ENCODE results near the gene LIPG. TPM values are rescaled to one million over a fixed set of nuclear protein-coding genes. Genes with fewer than 3 reads are reported as not detected.

LIPG gene
- polyA plus RNA-seq, 1 donor (not counting 4 experiments of a cell fraction or from before 2014, with no cell fraction given), result 241 TPM

- H3K9ac ChIP-seq (ENCODE audit: control insufficient read depth, extremely low read depth, insufficient read depth, low read length), result no peak overlapping the region
- dilution Hi-C loops (cut with MboI; ENCODE audit: extremely low pct_ligation_motif_present, low sequenced_read_pairs), result no loop called here
- peaks cover 8% of the 10 kb centered on the region for H3K4me1 ChIP-seq (ENCODE audit: control insufficient read depth, extremely low read depth, insufficient read depth, low read length)
- FAIRE-seq, result no peak
- no peak overlapping the region for H2AFZ ChIP-seq (ENCODE audit: control insufficient read depth, low read length)
- no peak for DNase-seq (ENCODE audit: low read depth, low spot score)
- H3K27ac ChIP-seq (ENCODE audit: control insufficient read depth, insufficient read depth, low read length), result no peak overlapping the region
- H4K20me1 ChIP-seq (ENCODE audit: control insufficient read depth, extremely low read depth, insufficient read depth, low read length), result no peaks in the 10 kb centered on the region
- no peak overlapping the region for H3K4me2 ChIP-seq (ENCODE audit: control insufficient read depth, extremely low read depth, insufficient read depth, low read depth, low read length)
- H3K4me3 ChIP-seq (ENCODE audit: control insufficient read depth in 2 of 3, extremely low read depth in 1 of 3, insufficient read depth in 2 of 3, low read depth in 1 of 3, low read length in 3 of 3), result no peak overlapping the region
- TF ChIP-seq EZH2 (IDR thresholded peaks at IDR 0.05; ENCODE audit: low read length) (no peak), CTCF (optimal IDR thresholded peaks at IDR 0.05 in 1 of 3, IDR thresholded peaks at IDR 0.05 in 1 of 3, conservative IDR thresholded peaks at IDR 0.05 in 1 of 3; ENCODE audit: extremely low read depth in 1 of 3, insufficient read depth in 2 of 3, low read length in 3 of 3) (no peak)
- no peaks in the 10 kb centered on the region for H3K9me1 ChIP-seq (ENCODE audit: control insufficient read depth, extremely low read depth, insufficient read depth, low read length)
- H3K79me2 ChIP-seq (ENCODE audit: control insufficient read depth, insufficient read depth, low read length), result no peaks in the 10 kb centered on the region
- no peaks in the 10 kb centered on the region for H3K36me3 ChIP-seq (ENCODE audit: control insufficient read depth in 2 of 2, extremely low read depth in 1 of 2, insufficient read depth in 2 of 2, low read length in 2 of 2)
- H3K27me3 ChIP-seq (ENCODE audit: control insufficient read depth, extremely low read depth, insufficient read depth, low read length), result no peaks in the 10 kb centered on the region
- H3K9me3 ChIP-seq (ENCODE audit: control insufficient read depth, low read depth, low read length), result no peaks in the 10 kb centered on the region
Measured at GRCh38 chr18:49640741-49641140, 78.9 kb downstream of the LIPG start.

- H2AFZ ChIP-seq (ENCODE audit: control insufficient read depth, low read length), result no peak overlapping the region
- H3K4me3 ChIP-seq (ENCODE audit: control insufficient read depth in 2 of 3, extremely low read depth in 1 of 3, insufficient read depth in 2 of 3, low read depth in 1 of 3, low read length in 3 of 3), result no peak overlapping the region
- dilution Hi-C loops (cut with MboI; ENCODE audit: extremely low pct_ligation_motif_present, low sequenced_read_pairs), result no loop called here
- H3K9me1 ChIP-seq (ENCODE audit: control insufficient read depth, extremely low read depth, insufficient read depth, low read length), result no peaks in the 10 kb centered on the region
- no peaks in the 10 kb centered on the region for H3K9me3 ChIP-seq (ENCODE audit: control insufficient read depth, low read depth, low read length)
- H3K27me3 ChIP-seq (ENCODE audit: control insufficient read depth, extremely low read depth, insufficient read depth, low read length), result no peaks in the 10 kb centered on the region
- no peaks in the 10 kb centered on the region for H3K79me2 ChIP-seq (ENCODE audit: control insufficient read depth, insufficient read depth, low read length)
- no peaks in the 10 kb centered on the region for H3K36me3 ChIP-seq (ENCODE audit: control insufficient read depth in 2 of 2, extremely low read depth in 1 of 2, insufficient read depth in 2 of 2, low read length in 2 of 2)
- no peak overlapping the region for H3K27ac ChIP-seq (ENCODE audit: control insufficient read depth, insufficient read depth, low read length)
- no peak overlapping the region for H3K9ac ChIP-seq (ENCODE audit: control insufficient read depth, extremely low read depth, insufficient read depth, low read length)
- no peak for DNase-seq (ENCODE audit: low read depth, low spot score)
- H4K20me1 ChIP-seq (ENCODE audit: control insufficient read depth, extremely low read depth, insufficient read depth, low read length), result no peaks in the 10 kb centered on the region
- no peak for FAIRE-seq
- H3K4me1 ChIP-seq (ENCODE audit: control insufficient read depth, extremely low read depth, insufficient read depth, low read length), result peaks cover 5% of the 10 kb centered on the region
- TF ChIP-seq EZH2 (IDR thresholded peaks at IDR 0.05; ENCODE audit: low read length) (no peak), CTCF (optimal IDR thresholded peaks at IDR 0.05 in 1 of 3, IDR thresholded peaks at IDR 0.05 in 1 of 3, conservative IDR thresholded peaks at IDR 0.05 in 1 of 3; ENCODE audit: extremely low read depth in 1 of 3, insufficient read depth in 2 of 3, low read length in 3 of 3) (no peak)
- no peak overlapping the region for H3K4me2 ChIP-seq (ENCODE audit: control insufficient read depth, extremely low read depth, insufficient read depth, low read depth, low read length)
Measured at GRCh38 chr18:49645196-49645595, 83.3 kb downstream of the LIPG start.

All from keratinocyte (primary cell).